Measurements from ENCODE around the gene HDAC7. TPM values are rescaled to one million over a fixed set of nuclear protein-coding genes. Genes with fewer than 3 reads are reported as not detected.
A peak's percentile ranks its signal among the peaks of the same experiment; 100 is the strongest.

Gene HDAC7
- total RNA-seq, 1 experiment from 2014 or later: 44.2 TPM

DNA sequence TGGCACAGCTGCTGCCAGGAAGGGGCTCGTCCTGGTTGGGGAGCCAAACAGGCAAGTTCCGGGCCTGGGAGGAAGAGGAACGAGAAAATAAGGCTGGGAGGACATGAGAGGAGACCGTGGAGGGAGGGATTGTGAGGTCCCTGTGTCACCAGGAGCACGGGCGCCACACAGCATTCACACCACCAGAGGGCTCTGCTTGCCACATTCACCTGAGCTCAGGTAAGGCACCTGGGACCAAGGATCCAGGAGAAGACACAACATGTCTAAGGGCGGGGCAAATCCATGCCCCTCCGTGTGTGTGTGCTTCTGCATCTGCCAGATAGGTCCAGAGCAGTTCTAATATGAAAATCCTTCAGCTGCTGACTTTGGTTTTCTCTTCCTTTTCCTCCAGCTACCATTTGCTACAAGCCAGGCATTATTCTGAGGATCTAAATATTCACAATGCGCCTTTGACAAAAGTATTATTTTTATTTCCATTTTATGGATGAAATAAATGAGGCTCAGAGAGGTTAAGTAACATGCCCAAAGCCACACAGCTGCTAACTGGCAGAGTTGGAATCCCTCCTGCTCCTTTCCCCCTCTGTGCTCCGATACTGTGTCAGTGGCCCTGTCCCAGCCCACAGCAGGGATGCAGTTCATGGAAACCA lies 75.6 kb downstream of the HDAC7 start:
- ChIA-PET CTCF (interaction anchor here (0.6 to 3.1 kb wide), 8 partner anchors 9 to 94 kb away, joined by 3 to 16 read pairs (median 6); partner anchors contain the start of genes RAPGEF3 and SLC48A1), POLR2A (ENCODE audit: unreplicated experiment) (no interaction called here)
- Histone ChIP-seq H4K20me1 (ENCODE audit: low read length) (no peaks in the 10 kb centered on the region), H3K9me3 (ENCODE audit: low read length) (no peaks in the 10 kb centered on the region), H2AFZ (ENCODE audit: low read length) (no peak overlapping the region), H3K36me3 (ENCODE audit: low read depth, low read length) (no peaks in the 10 kb centered on the region), H3K27ac (ENCODE audit: low read length) (no peak overlapping the region), H3K4me3 (ENCODE audit: low read length) (no peak overlapping the region), H3F3A (ENCODE audit: low read length, unreplicated experiment) (no peaks in the 10 kb centered on the region), H3K27me3 (ENCODE audit: low read length) (no peaks in the 10 kb centered on the region), H3K4me2 (ENCODE audit: low read length) (no peak overlapping the region), H3K9ac (ENCODE audit: low read length) (no peak overlapping the region), H3K79me2 (ENCODE audit: low read length) (no peaks in the 10 kb centered on the region), H3K4me1 (ENCODE audit: insufficient read depth, low read length) (peaks cover 13% of the 10 kb centered on the region; the same call in 1 of the 2 replicates), H3K9me2 (replicated peaks; ENCODE audit: low read length) (no peaks in the 10 kb centered on the region)
- BruUV-seq (replicated peaks): no TSS peak
- intact Hi-C loops (cut with micrococcal nuclease): loop anchor here (1.0 kb wide), 1 partner anchor 23 kb away; no protein-coding TSS in a partner anchor
- TF ChIP-seq EZH2 (IDR thresholded peaks at IDR 0.05; ENCODE audit: low read length, unreplicated experiment) (no peak), EZH2phosphoT487 (IDR thresholded peaks at IDR 0.05; ENCODE audit: borderline replicate concordance, low read length) (no peak)
- TF ChIP-seq, protein P1, sequence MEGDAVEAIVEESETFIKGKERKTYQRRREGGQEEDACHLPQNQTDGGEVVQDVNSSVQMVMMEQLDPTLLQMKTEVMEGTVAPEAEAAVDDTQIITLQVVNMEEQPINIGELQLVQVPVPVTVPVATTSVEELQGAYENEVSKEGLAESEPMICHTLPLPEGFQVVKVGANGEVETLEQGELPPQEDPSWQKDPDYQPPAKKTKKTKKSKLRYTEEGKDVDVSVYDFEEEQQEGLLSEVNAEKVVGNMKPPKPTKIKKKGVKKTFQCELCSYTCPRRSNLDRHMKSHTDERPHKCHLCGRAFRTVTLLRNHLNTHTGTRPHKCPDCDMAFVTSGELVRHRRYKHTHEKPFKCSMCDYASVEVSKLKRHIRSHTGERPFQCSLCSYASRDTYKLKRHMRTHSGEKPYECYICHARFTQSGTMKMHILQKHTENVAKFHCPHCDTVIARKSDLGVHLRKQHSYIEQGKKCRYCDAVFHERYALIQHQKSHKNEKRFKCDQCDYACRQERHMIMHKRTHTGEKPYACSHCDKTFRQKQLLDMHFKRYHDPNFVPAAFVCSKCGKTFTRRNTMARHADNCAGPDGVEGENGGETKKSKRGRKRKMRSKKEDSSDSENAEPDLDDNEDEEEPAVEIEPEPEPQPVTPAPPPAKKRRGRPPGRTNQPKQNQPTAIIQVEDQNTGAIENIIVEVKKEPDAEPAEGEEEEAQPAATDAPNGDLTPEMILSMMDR (conservative IDR thresholded peaks at IDR 0.05; ENCODE audit: low read depth, low read length): peak; percentile 90
- ATAC-seq (peak; percentile 86), DNase-seq (peak; percentile 85)

DNA sequence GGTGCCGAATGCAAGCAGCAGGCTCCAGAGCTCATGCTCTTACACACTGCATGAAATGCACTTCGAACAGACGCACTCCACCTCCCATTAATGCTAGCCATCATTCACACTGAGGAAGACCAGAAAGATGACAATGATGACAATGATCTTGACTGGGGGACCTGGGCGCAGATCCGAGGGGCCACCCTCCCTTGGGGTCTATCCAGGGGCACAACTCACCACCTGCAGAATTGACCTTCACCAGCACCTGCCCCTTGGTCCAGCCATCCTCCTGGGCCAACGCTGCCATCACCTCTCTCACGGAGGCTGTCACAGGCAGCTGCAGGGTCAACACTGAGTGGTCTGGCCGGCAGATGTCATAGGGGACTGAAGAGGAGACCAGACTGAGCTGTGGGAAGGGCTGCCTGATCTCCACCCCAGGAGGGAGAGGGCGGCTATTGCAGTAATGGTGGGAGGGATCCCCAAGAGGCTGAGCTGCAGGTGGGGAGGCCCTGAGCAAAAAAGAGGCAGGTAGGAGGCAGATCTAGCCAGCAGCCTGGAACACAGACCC lies 76.3 kb downstream of the HDAC7 start:
- Histone ChIP-seq H3K27ac (ENCODE audit: low read length) (no peak overlapping the region), H3K9me3 (ENCODE audit: low read length) (no peaks in the 10 kb centered on the region), H3K4me3 (ENCODE audit: low read length) (no peak overlapping the region), H4K20me1 (ENCODE audit: low read length) (no peaks in the 10 kb centered on the region), H3K4me1 (ENCODE audit: insufficient read depth, low read length) (peaks cover 13% of the 10 kb centered on the region; the same call in 1 of the 2 replicates), H3K9me2 (replicated peaks; ENCODE audit: low read length) (no peaks in the 10 kb centered on the region), H3K9ac (ENCODE audit: low read length) (no peak overlapping the region), H3K79me2 (ENCODE audit: low read length) (no peaks in the 10 kb centered on the region), H3F3A (ENCODE audit: low read length, unreplicated experiment) (no peaks in the 10 kb centered on the region), H3K36me3 (ENCODE audit: low read depth, low read length) (no peaks in the 10 kb centered on the region), H3K27me3 (ENCODE audit: low read length) (no peaks in the 10 kb centered on the region), H2AFZ (ENCODE audit: low read length) (no peak overlapping the region), H3K4me2 (ENCODE audit: low read length) (no peak overlapping the region)
- ChIA-PET CTCF (interaction anchor here (0.8 to 3.1 kb wide), 9 partner anchors 9 to 95 kb away, joined by 3 to 16 read pairs (median 6); partner anchors contain the start of genes RAPGEF3 and SLC48A1), POLR2A (ENCODE audit: unreplicated experiment) (interaction anchor here (0.8 kb wide), 1 partner anchor 25 kb away, joined by 4 read pairs; no protein-coding TSS in a partner anchor)
- no peak for TF ChIP-seq EZH2 (IDR thresholded peaks at IDR 0.05; ENCODE audit: low read length, unreplicated experiment)
- TF ChIP-seq, protein P1 (conservative IDR thresholded peaks at IDR 0.05; ENCODE audit: low read depth, low read length): no peak
- no peak for TF ChIP-seq EZH2phosphoT487 (IDR thresholded peaks at IDR 0.05; ENCODE audit: borderline replicate concordance, low read length)
- ATAC-seq (no peak), DNase-seq (no peak)
- no TSS peak for BruUV-seq (replicated peaks)
- intact Hi-C loops (cut with micrococcal nuclease): loop anchor here (2.0 kb wide), 1 partner anchor 95 kb away; no protein-coding TSS in a partner anchor

Measured in PC-3 (cell line).